SH-SY5Y (cell line): Measurements from ENCODE around the gene RPRD1B.

Experiments
- GATA2 ChIP-seq: IDR thresholded peaks from 2 replicates; pipeline ENCODE4 v1.6.1; 2011; ENCODE audit warnings: mild to moderate bottlenecking, low read depth, low read length
- GATA3 ChIP-seq: IDR thresholded peaks from 2 replicates; pipeline ENCODE4 v1.6.1; 2011; ENCODE audit warnings: low read depth, mild to moderate bottlenecking, low read length, moderate library complexity

DNA sequence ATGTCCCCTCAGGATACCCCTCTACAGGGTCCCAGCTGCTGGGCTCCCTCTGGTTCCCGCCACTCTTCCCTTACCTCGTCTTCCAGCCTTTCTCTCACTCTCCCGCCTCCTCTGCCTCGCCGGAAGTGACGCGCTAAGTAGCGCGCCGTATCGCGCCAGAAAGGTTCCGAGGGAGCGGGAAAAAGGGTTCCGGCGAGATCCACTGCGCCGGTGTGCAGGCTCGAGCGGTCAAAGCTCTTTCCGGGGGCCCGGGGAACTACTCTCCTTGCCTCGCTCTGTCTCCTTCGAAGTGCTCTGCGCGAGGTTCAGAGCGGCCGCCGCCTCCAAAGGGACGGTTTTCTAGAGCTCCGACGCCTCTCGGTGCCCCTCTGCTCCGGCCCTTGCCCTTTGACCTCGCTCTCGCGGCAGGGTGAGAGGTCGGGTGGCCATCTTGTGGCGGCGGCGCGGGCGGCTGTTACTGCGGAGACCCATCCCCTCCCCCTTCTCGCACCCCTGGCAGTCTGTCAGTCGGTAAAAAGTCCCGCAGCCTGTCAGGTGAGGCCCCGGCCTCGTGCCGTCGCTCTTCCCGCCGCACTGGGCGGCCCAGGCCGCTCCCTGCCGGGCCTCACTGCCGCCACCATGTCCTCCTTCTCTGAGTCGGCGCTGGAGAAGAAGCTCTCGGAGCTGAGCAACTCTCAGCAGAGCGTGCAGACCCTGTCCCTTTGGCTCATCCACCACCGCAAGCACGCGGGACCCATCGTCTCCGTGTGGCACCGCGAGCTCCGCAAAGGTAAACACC, at the start of gene RPRD1B, which contains the start of gene TTI1:
- TF ChIP-seq GATA2: 0 out of 2 replicates have a peak, but pooled peaks have one; percentile 11
- TF ChIP-seq GATA3: no peak
